Trophoblast cell (in vitro differentiated cells and primary cell): Measurements from ENCODE around the gene NTSR1.

ENCODE experiments used
- DNase-seq, 2 donors: peaks; one replicate each; pipeline ENCODE4 v3.0.0-alpha.2; 2016
- H2AFZ ChIP-seq: 2 replicates; pipeline ENCODE4 v1.6.1; 2013; ENCODE audit warnings: low read length, moderate library complexity, mild to moderate bottlenecking; ENCODE audit not compliant: insufficient read depth, poor library complexity
- H2AK5ac ChIP-seq: 2 replicates; pipeline ENCODE4 v1.6.1; 2013; ENCODE audit warnings: mild to moderate bottlenecking, low read length
- H2BK120ac ChIP-seq: 2 replicates; pipeline ENCODE4 v1.6.1; 2013; ENCODE audit warnings: low read length, mild to moderate bottlenecking, moderate library complexity; ENCODE audit not compliant: insufficient read depth, poor library complexity
- H2BK12ac ChIP-seq: 2 replicates; pipeline ENCODE4 v1.6.1; 2013; ENCODE audit warnings: mild to moderate bottlenecking, low read length, moderate library complexity
- H2BK5ac ChIP-seq: 2 replicates; pipeline ENCODE4 v1.6.1; 2013; ENCODE audit warnings: low read length, low read depth, moderate library complexity, mild to moderate bottlenecking; ENCODE audit not compliant: poor library complexity
- H3K14ac ChIP-seq: 2 replicates; pipeline ENCODE4 v1.6.1; 2013; ENCODE audit warnings: mild to moderate bottlenecking, low read length
- H3K18ac ChIP-seq: 2 replicates; pipeline ENCODE4 v1.6.1; 2013; ENCODE audit warnings: mild to moderate bottlenecking, low read length
- H3K23ac ChIP-seq: 2 replicates; pipeline ENCODE4 v1.6.1; 2013; ENCODE audit warnings: low read length
- H3K27ac ChIP-seq: 2 replicates; pipeline ENCODE4 v1.5.1; 2013; ENCODE audit warnings: low read depth, mild to moderate bottlenecking, inconsistent platforms, low read length, moderate library complexity
- H3K27me3 ChIP-seq: 2 replicates; pipeline ENCODE4 v1.6.1; 2013; ENCODE audit warnings: inconsistent platforms, mild to moderate bottlenecking, low read length, moderate library complexity; ENCODE audit not compliant: insufficient read depth
- H3K36me3 ChIP-seq, 2 experiments: 1 replicate in 1 of 2; 2 replicates in 1 of 2; pipeline ENCODE4 v1.6.1; 2013; ENCODE audit warnings: low read length in 2 of 2, mild to moderate bottlenecking in 2 of 2, moderate library complexity in 1 of 2; ENCODE audit not compliant: insufficient read depth in 2 of 2, control insufficient read depth in 1 of 2
- H3K4ac ChIP-seq: 2 replicates; pipeline ENCODE4 v1.6.1; 2013; ENCODE audit warnings: low read depth, mild to moderate bottlenecking, low read length, moderate library complexity
- H3K4me1 ChIP-seq, 2 experiments: 1 replicate in 1 of 2; 2 replicates in 1 of 2; pipeline ENCODE4 v1.6.1; 2013; ENCODE audit warnings: low read length in 2 of 2, mild to moderate bottlenecking in 2 of 2, moderate library complexity in 1 of 2; ENCODE audit not compliant: insufficient read depth in 2 of 2, control insufficient read depth in 1 of 2
- H3K4me2 ChIP-seq: 2 replicates; pipeline ENCODE4 v1.6.1; 2013; ENCODE audit warnings: inconsistent platforms, mild to moderate bottlenecking, low read length, moderate library complexity
- H3K4me3 ChIP-seq: 2 replicates; pipeline ENCODE4 v1.5.1; 2013; ENCODE audit warnings: mild to moderate bottlenecking, low read depth, low read length, inconsistent platforms
- H3K79me1 ChIP-seq: one replicate; pipeline ENCODE4 v1.6.1; 2013; ENCODE audit warnings: low read length
- H3K79me2 ChIP-seq: 2 replicates; pipeline ENCODE4 v1.6.1; 2013; ENCODE audit warnings: low read length, mild to moderate bottlenecking; ENCODE audit not compliant: control insufficient read depth, insufficient read depth, poor library complexity
- H3K9ac ChIP-seq: 2 replicates; pipeline ENCODE4 v1.6.1; 2013; ENCODE audit warnings: mild to moderate bottlenecking, low read length
- H3K9me3 ChIP-seq: 2 replicates; pipeline ENCODE4 v1.6.1; 2013; ENCODE audit warnings: low read depth, mild to moderate bottlenecking, control low read depth, inconsistent platforms, low read length; ENCODE audit not compliant: insufficient read depth
- H4K12ac ChIP-seq: 2 replicates; pipeline ENCODE4 v1.6.1; 2013; ENCODE audit warnings: low read depth, mild to moderate bottlenecking, low read length, moderate library complexity
- H4K8ac ChIP-seq: 2 replicates; pipeline ENCODE4 v1.6.1; 2013; ENCODE audit warnings: low read depth, mild to moderate bottlenecking, low read length, moderate library complexity
- H4K91ac ChIP-seq: one replicate; pipeline ENCODE4 v1.6.1; 2013; ENCODE audit warnings: low read depth, mild to moderate bottlenecking, low read length, moderate library complexity
- WGBS: extraction: QIAGEN DNeasy Blood & Tissue Kit; methylation state at CpG from one replicate; pipeline ENCODE4 v1.1.7; 2013; ENCODE audit warnings: missing lambda C conversion rate; ENCODE audit not compliant: insufficient read length, insufficient coverage; ENCODE audit errors: extremely low coverage; 5-methylcytosine and 5-hydroxymethylcytosine counted together

Gene NTSR1

DNA sequence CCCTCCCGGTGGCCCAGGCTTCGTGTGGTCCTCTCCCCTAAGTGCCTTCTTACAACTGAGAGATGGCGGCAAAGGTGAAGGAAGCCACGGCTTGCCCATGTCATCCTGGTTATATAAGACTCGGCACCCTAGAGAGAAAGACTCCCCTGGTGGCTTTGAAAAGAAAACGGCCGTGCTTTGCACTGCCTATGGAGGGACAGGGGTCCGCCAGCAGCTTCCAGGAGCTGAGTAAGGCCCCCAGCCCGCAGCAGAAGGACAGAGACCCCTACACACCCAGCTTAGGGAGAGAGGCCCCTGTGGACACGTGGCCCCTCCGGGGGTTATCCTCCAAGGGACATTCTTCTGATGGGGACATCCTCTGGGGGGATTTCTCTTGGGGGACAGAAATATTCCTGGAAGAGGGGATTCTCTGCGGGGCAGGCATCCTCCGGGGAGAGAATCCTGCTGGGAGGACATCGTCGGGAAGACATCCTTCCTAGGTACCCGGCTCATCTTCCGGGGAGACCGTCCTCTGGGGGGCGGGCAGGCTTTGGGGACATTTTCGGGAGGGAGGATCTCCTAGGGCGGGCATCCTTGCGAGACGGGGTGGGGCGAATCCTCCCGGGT, 95.5 kb downstream of the NTSR1 start:
- no peak overlapping the region for H4K91ac ChIP-seq
- H4K8ac ChIP-seq = peak overlapping the region; percentile 75
- H2AK5ac ChIP-seq = no peak overlapping the region
- H3K4me1 ChIP-seq = peaks cover 6 to 11% of the 10 kb centered on the region in 2 experiments
- no peak overlapping the region for H2BK12ac ChIP-seq
- WGBS = no CpG with 5 or more reads among the region's 25 CpGs
- peaks cover 2% of the 10 kb centered on the region for H3K9me3 ChIP-seq
- H3K9ac ChIP-seq = no peak overlapping the region
- H3K4me3 ChIP-seq = peak overlapping the region; percentile 35
- H4K12ac ChIP-seq = peak overlapping the region; percentile 49
- H2AFZ ChIP-seq = no peak overlapping the region
- H2BK120ac ChIP-seq = no peak overlapping the region
- H3K27me3 ChIP-seq = no peaks in the 10 kb centered on the region
- H3K23ac ChIP-seq = no peak overlapping the region
- no peak overlapping the region for H3K4ac ChIP-seq
- peak overlapping the region; percentile 60 for H3K4me2 ChIP-seq
- H2BK5ac ChIP-seq = no peak overlapping the region
- peaks cover 6% of the 10 kb centered on the region for H3K79me2 ChIP-seq
- peaks cover 27 to 36% of the 10 kb centered on the region in 2 experiments for H3K36me3 ChIP-seq
- H3K14ac ChIP-seq = no peak overlapping the region
- no peak for DNase-seq
- no peak overlapping the region for H3K18ac ChIP-seq
- H3K27ac ChIP-seq = no peak overlapping the region
- H3K79me1 ChIP-seq = peaks cover 6% of the 10 kb centered on the region

DNA sequence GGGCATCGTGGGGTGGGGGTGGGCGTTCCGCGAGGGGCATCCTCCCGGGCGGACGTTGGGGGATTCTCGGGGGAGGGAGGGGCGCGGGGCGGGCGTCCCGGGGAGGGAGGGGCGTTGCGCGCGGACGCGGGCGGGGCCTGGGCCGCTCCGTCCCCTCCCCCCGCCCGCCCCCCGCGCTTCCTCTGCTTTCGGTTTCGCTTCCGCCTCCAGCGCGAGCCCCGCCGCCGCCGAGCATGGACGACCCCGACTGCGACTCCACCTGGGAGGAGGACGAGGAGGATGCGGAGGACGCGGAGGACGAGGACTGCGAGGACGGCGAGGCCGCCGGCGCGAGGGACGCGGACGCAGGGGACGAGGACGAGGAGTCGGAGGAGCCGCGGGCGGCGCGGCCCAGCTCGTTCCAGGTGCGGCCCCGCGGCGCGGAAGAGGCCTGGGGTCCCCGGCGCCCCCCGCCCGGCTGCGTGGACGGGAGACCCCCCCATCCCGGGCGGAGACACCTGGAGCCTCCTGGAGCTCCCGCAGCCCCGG, 96.1 kb downstream of the NTSR1 start, which contains the start of gene OGFR:
OGFR (plus strand) TSS at position 209 of the 528 bp plus-strand sequence; CDS start at position 234, 25 bp downstream.
- H4K12ac ChIP-seq = peak within 1 kb of the TSS; percentile 73
- H2BK12ac ChIP-seq = no peak within 1 kb of the TSS
- peak within 1 kb of the TSS; percentile 62 for H2BK5ac ChIP-seq
- peak in 1 of 2 donors; percentile 57 for DNase-seq
- H3K14ac ChIP-seq = peak within 1 kb of the TSS; percentile 98
- H3K79me1 ChIP-seq = peaks cover 6% of the 10 kb centered on the region
- peak within 1 kb of the TSS; percentile 80 for H3K4ac ChIP-seq
- peak within 1 kb of the TSS; percentile 84 for H2AFZ ChIP-seq
- no CpG with 5 or more reads among the region's 77 CpGs for WGBS
- peak within 1 kb of the TSS; percentile 97 for H2AK5ac ChIP-seq
- H3K4me3 ChIP-seq = peak within 1 kb of the TSS; percentile 99
- H3K18ac ChIP-seq = peak within 1 kb of the TSS; percentile 99
- peaks cover 6% of the 10 kb centered on the region for H3K79me2 ChIP-seq
- peak within 1 kb of the TSS; percentile 80 for H3K4me2 ChIP-seq
- no peaks in the 10 kb centered on the region for H3K27me3 ChIP-seq
- peak within 1 kb of the TSS; percentile 83 for H4K91ac ChIP-seq
- H3K27ac ChIP-seq = no peak within 1 kb of the TSS
- peaks cover 6 to 11% of the 10 kb centered on the region in 2 experiments for H3K4me1 ChIP-seq
- peaks cover 2% of the 10 kb centered on the region for H3K9me3 ChIP-seq
- peaks cover 28 to 37% of the 10 kb centered on the region in 2 experiments for H3K36me3 ChIP-seq
- H3K9ac ChIP-seq = peak within 1 kb of the TSS; percentile 81
- H2BK120ac ChIP-seq = peak within 1 kb of the TSS; percentile 92
- H3K23ac ChIP-seq = no peak within 1 kb of the TSS
- H4K8ac ChIP-seq = peak within 1 kb of the TSS; percentile 97

DNA sequence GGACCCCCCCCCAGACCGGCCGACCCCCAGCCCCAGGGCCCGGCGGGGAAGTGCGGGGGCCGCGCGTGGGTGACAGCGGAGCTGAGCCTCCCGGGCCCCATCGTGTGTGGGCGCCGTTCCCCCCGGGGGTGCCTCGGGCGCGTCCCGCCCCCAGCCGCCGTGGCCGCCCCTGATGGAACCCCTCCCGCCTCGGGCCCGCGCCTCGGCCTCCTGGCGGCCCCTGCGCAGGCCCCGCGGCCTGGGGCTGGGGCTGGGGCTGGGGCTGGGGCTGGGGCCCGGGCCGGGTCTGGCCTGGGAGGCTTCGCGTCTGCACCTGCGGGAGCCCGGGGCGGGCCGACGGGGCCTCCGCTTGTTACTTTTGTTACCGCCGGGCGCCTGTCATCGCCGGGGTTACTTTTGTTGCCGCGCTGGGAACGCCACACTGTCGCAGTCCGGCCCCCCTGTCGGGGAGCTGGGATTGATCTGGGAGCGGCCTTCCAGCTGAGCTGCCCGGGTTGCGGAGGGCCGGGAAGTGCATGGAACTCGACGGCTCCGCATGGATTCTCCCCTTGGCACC, 96.6 kb downstream of the NTSR1 start:
- Histone ChIP-seq H3K9ac (peak overlapping the region; percentile 29), H3K18ac (peak overlapping the region; percentile 16), H3K79me2 (peaks cover 6% of the 10 kb centered on the region), H3K4ac (peak overlapping the region; percentile 65), H3K14ac (peak overlapping the region; percentile 9), H2AFZ (peak overlapping the region; percentile 5), H3K36me3 (peaks cover 30 to 38% of the 10 kb centered on the region in 2 experiments), H3K4me3 (peak overlapping the region; percentile 99), H3K9me3 (peaks cover 2% of the 10 kb centered on the region), H2BK5ac (no peak overlapping the region), H2BK12ac (no peak overlapping the region), H3K27me3 (no peaks in the 10 kb centered on the region), H4K8ac (peak overlapping the region; percentile 3), H3K4me2 (peak overlapping the region; percentile 80), H2AK5ac (no peak overlapping the region), H4K12ac (no peak overlapping the region), H4K91ac (peak overlapping the region; percentile 83), H3K79me1 (peaks cover 6% of the 10 kb centered on the region), H3K23ac (no peak overlapping the region), H3K27ac (no peak overlapping the region), H2BK120ac (peak overlapping the region; percentile 92), H3K4me1 (peaks cover 6 to 11% of the 10 kb centered on the region in 2 experiments)
- DNase-seq = peak in 1 of 2 donors; percentile 31
- no CpG with 5 or more reads among the region's 58 CpGs for WGBS

DNA sequence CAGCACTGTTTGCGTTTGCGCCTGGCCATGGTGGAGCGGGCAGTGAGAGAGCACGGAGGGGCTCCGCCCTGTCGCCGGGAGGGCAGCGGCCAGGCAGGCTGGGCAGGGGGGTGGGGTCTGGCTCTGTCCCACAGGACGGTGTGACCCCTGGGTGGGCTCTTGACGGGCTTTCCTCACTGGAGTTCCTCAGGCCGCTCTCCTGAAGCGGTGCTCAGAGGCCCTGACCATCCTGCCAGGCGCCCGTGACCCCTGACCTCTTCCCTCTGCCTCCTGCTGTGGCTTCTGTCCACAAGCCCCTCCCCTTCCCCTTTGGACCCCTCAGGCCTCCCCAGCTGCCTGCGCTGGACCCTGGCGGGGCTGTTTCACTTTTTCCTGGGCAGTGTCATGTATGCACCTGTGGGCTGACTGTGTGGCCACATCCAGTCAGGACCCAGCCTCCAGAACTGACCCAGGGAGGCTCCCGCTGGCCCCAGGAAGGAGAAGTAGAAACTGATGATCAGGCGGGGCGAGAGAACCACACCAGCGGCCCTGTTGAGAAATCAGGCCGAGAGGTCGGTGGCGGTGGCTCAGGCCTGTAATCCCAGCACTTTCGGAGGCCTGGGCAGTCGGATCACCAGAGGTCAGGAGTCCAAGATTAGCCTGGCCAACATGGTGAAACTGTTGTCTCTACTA, 97.2 kb downstream of the NTSR1 start:
- H4K8ac ChIP-seq = peak overlapping the region; percentile 3
- H2AK5ac ChIP-seq = no peak overlapping the region
- H3K27me3 ChIP-seq = no peaks in the 10 kb centered on the region
- no peak overlapping the region for H4K12ac ChIP-seq
- H2BK120ac ChIP-seq = no peak overlapping the region
- no peak overlapping the region for H3K27ac ChIP-seq
- peak overlapping the region; percentile 65 for H3K4ac ChIP-seq
- H2BK12ac ChIP-seq = no peak overlapping the region
- peak overlapping the region; percentile 5 for H2AFZ ChIP-seq
- no peak for DNase-seq
- H3K4me2 ChIP-seq = peak overlapping the region; percentile 80
- H3K4me1 ChIP-seq = peaks cover 6 to 11% of the 10 kb centered on the region in 2 experiments
- H4K91ac ChIP-seq = peak overlapping the region; percentile 45
- H3K79me1 ChIP-seq = peaks cover 6% of the 10 kb centered on the region
- H3K36me3 ChIP-seq = peaks cover 31 to 39% of the 10 kb centered on the region in 2 experiments
- H3K9me3 ChIP-seq = peaks cover 2% of the 10 kb centered on the region
- H3K18ac ChIP-seq = peak overlapping the region; percentile 16
- peak overlapping the region; percentile 29 for H3K9ac ChIP-seq
- H3K4me3 ChIP-seq = peak overlapping the region; percentile 99
- no peak overlapping the region for H3K23ac ChIP-seq
- WGBS = no CpG with 5 or more reads among the region's 25 CpGs
- peak overlapping the region; percentile 9 for H3K14ac ChIP-seq
- peaks cover 6% of the 10 kb centered on the region for H3K79me2 ChIP-seq
- H2BK5ac ChIP-seq = no peak overlapping the region
